H1 (cell line): Measurements from ENCODE around the gene EGF. TPM values are rescaled to one million over a fixed set of nuclear protein-coding genes. Genes with fewer than 3 reads are reported as not detected.

ENCODE experiments used
- CTCF ChIA-PET: fragments of 300-600 bp; sonication (Branson Sonifier 250); formaldehyde crosslinking; loops from one replicate; lab custom pipeline; 2021; ENCODE audit not compliant: partially characterized antibody; lab: Charles Lee
- POLR2A ChIA-PET: fragments of 300-600 bp; sonication (Branson Sonifier 250); formaldehyde crosslinking; loops from one replicate; lab custom pipeline; 2021; ENCODE audit warnings: inconsistent platforms; ENCODE audit not compliant: partially characterized antibody; lab: Charles Lee
- DNase-seq, 2 experiments: peaks; one replicate each; pipeline versions ENCODE4 v3.0.0 to v3.0.0-alpha.2; 2010 to 2022; ENCODE audit warnings: low spot score in 2 of 2, low read depth in 1 of 2, mixed read lengths in 1 of 2
- FAIRE-seq: peaks from 2 replicates; lab custom pipeline; 2011; peaks lifted over from hg19 to GRCh38; lab: Jason Lieb, UNC
- H2AFZ ChIP-seq: 2 replicates; pipeline ENCODE4 v1.8.1; 2012; ENCODE audit warnings: low read length, inconsistent platforms
- H2AK5ac ChIP-seq: 2 replicates; pipeline ENCODE4 v1.6.1; 2013; ENCODE audit warnings: low read depth, low read length
- H2BK120ac ChIP-seq: replicated peaks from 2 replicates; pipeline ENCODE3; 2013; ENCODE audit warnings: low read depth, low read length, inconsistent platforms
- H2BK12ac ChIP-seq: 2 replicates; pipeline ENCODE4 v1.6.1; 2013; ENCODE audit warnings: low read depth, low read length
- H2BK15ac ChIP-seq: 2 replicates; pipeline ENCODE4 v1.6.1; 2013; ENCODE audit warnings: low read length
- H2BK20ac ChIP-seq: 2 replicates; pipeline ENCODE4 v1.6.1; 2013; ENCODE audit warnings: low read length
- H2BK5ac ChIP-seq: 2 replicates; pipeline ENCODE4 v1.6.1; 2013; ENCODE audit warnings: low read depth, low read length
- H3K14ac ChIP-seq: 2 replicates; pipeline ENCODE4 v1.6.1; 2013; ENCODE audit warnings: inconsistent platforms; ENCODE audit not compliant: insufficient read length
- H3K18ac ChIP-seq: 2 replicates; pipeline ENCODE4 v1.6.1; 2013; ENCODE audit warnings: low read length; ENCODE audit errors: extremely low read depth
- H3K23ac ChIP-seq: 2 replicates; pipeline ENCODE4 v1.6.1; 2013; ENCODE audit warnings: inconsistent platforms; ENCODE audit not compliant: insufficient read length
- H3K23me2 ChIP-seq: 2 replicates; pipeline ENCODE4 v1.6.1; 2013; ENCODE audit warnings: low read depth, low read length
- H3K27ac ChIP-seq: 2 replicates; pipeline ENCODE4 v1.6.1; 2011; ENCODE audit warnings: low read depth, low read length, inconsistent platforms
- H3K27me3 ChIP-seq, 4 experiments: replicated peaks in 1 of 4; 1 replicate in 1 of 4; 2 replicates in 3 of 4; pipeline versions ENCODE4 v1.6.1 to v1.8.1; 2011 to 2013; ENCODE audit warnings: low read length in 3 of 4, mild to moderate bottlenecking in 3 of 4, inconsistent platforms in 2 of 4, mixed read lengths in 2 of 4, moderate library complexity in 1 of 4; ENCODE audit not compliant: control insufficient read depth in 3 of 4, insufficient read depth in 3 of 4; ENCODE audit errors: extremely low read depth in 1 of 4
- H3K36me3 ChIP-seq, 4 experiments: 2 replicates each; pipeline versions ENCODE4 v1.6.1 to v1.8.1; 2011 to 2013; ENCODE audit warnings: mild to moderate bottlenecking in 4 of 4, low read length in 3 of 4, moderate library complexity in 2 of 4, control low read depth in 1 of 4, inconsistent platforms in 1 of 4; ENCODE audit not compliant: insufficient read depth in 4 of 4, control insufficient read depth in 2 of 4
- H3K4ac ChIP-seq: replicated peaks from 2 replicates; pipeline ENCODE3; 2013; ENCODE audit warnings: low read length, low read depth, mixed read lengths, inconsistent platforms; ENCODE audit not compliant: insufficient read length
- H3K4me1 ChIP-seq, 4 experiments: replicated peaks in 1 of 4; 1 replicate in 1 of 4; 2 replicates in 3 of 4; pipeline versions ENCODE4 v1.6.1 to v1.8.1; 2011 to 2013; ENCODE audit warnings: low read length in 3 of 4, inconsistent platforms in 2 of 4, mixed read lengths in 1 of 4; ENCODE audit not compliant: insufficient read depth in 4 of 4, control insufficient read depth in 3 of 4
- H3K4me2 ChIP-seq, 2 experiments: 2 replicates each; pipeline versions ENCODE4 v1.6.1 to v1.8.1; 2011 to 2013; ENCODE audit warnings: low read depth in 2 of 2, low read length in 2 of 2, control low read depth in 1 of 2, inconsistent platforms in 1 of 2, mild to moderate bottlenecking in 1 of 2; ENCODE audit not compliant: insufficient read depth in 1 of 2
- H3K4me3 ChIP-seq, 4 experiments: fragments of 200-600, 300-600 bp in 1 of 4; sonication (generic), shearing (Covaris generic), sonication (Bioruptor Twin) in 1 of 4; 2 replicates each; pipeline versions ENCODE4 v1.5.1 to v1.8.1; 2011 to 2016; ENCODE audit warnings: low read length in 4 of 4, low read depth in 3 of 4, control low read depth in 2 of 4, inconsistent platforms in 2 of 4, mild to moderate bottlenecking in 2 of 4, mixed read lengths in 1 of 4, moderate library complexity in 1 of 4; ENCODE audit not compliant: insufficient read depth in 2 of 4; ENCODE audit errors: extremely low read depth in 1 of 4
- H3K56ac ChIP-seq: replicated peaks from 2 replicates; pipeline ENCODE3; 2013; ENCODE audit warnings: low read depth, mild to moderate bottlenecking, mixed read lengths, low read length, inconsistent platforms; ENCODE audit not compliant: insufficient read length
- H3K79me1 ChIP-seq: 2 replicates; pipeline ENCODE4 v1.6.1; 2013; ENCODE audit warnings: low read depth, low read length, control low read depth
- H3K79me2 ChIP-seq, 2 experiments: 2 replicates each; pipeline versions ENCODE4 v1.6.1 to v1.8.1; 2012 to 2013; ENCODE audit warnings: low read length in 2 of 2, mild to moderate bottlenecking in 2 of 2, inconsistent platforms in 1 of 2; ENCODE audit not compliant: insufficient read depth in 2 of 2, control insufficient read depth in 1 of 2
- H3K9ac ChIP-seq, 4 experiments: replicated peaks in 1 of 4; 1 replicate in 1 of 4; 2 replicates in 3 of 4; pipeline versions ENCODE4 v1.6.1 to v1.8.1; 2011 to 2013; ENCODE audit warnings: low read depth in 3 of 4, low read length in 3 of 4, control low read depth in 2 of 4, mild to moderate bottlenecking in 2 of 4, moderate library complexity in 2 of 4, inconsistent platforms in 1 of 4; ENCODE audit errors: extremely low read depth in 1 of 4
- H3K9me3 ChIP-seq, 2 experiments: 2 replicates each; pipeline versions ENCODE4 v1.6.1 to v1.8.1; 2012 to 2013; ENCODE audit warnings: mild to moderate bottlenecking in 2 of 2, moderate library complexity in 2 of 2, control low read depth in 1 of 2, inconsistent platforms in 1 of 2, low read depth in 1 of 2, low read length in 1 of 2, mixed read lengths in 1 of 2; ENCODE audit not compliant: insufficient read depth in 2 of 2
- H4K20me1 ChIP-seq, 2 experiments: replicated peaks in 1 of 2; 2 replicates each; pipeline versions ENCODE3 to v1.8.1; 2011 to 2013; ENCODE audit warnings: inconsistent platforms in 2 of 2, low read length in 2 of 2, mild to moderate bottlenecking in 1 of 2; ENCODE audit not compliant: insufficient read depth in 2 of 2, control insufficient read depth in 1 of 2
- H4K5ac ChIP-seq: 2 replicates; pipeline ENCODE4 v1.6.1; 2013; ENCODE audit warnings: low read length, low read depth, mixed read lengths, inconsistent platforms; ENCODE audit not compliant: insufficient read length
- H4K8ac ChIP-seq: 2 replicates; pipeline ENCODE4 v1.8.0; 2013; ENCODE audit warnings: mild to moderate bottlenecking, moderate library complexity, low read length, inconsistent platforms; ENCODE audit not compliant: insufficient read depth; ENCODE audit errors: extremely low read depth
- H4K91ac ChIP-seq: replicated peaks from 2 replicates; pipeline ENCODE3; 2013; ENCODE audit warnings: low read length, mixed read lengths, inconsistent platforms; ENCODE audit not compliant: insufficient read length
- CHD1 ChIP-seq: IDR thresholded peaks from 2 replicates; pipeline ENCODE4 v1.6.1; 2012; ENCODE audit warnings: low read depth, low read length, improper control_type of control experiment
- CREB1 ChIP-seq: IDR thresholded peaks from 2 replicates; pipeline ENCODE4 v1.6.1; 2012; ENCODE audit warnings: inconsistent platforms
- EP300 ChIP-seq, 2 experiments: IDR thresholded peaks; 1 replicate in 1 of 2; 2 replicates in 1 of 2; pipeline ENCODE4 v1.6.1; 2011 to 2012; ENCODE audit warnings: low read depth in 2 of 2, low read length in 2 of 2, mild to moderate bottlenecking in 2 of 2, borderline replicate concordance in 1 of 2, inconsistent platforms in 1 of 2, moderate library complexity in 1 of 2
- EZH2 ChIP-seq: fragments of 200-600 bp; sonication (generic); IDR thresholded peaks from 2 replicates; pipeline ENCODE4 v1.7.1; 2012; ENCODE audit warnings: low read depth, mild to moderate bottlenecking, moderate library complexity, low read length, inconsistent platforms; ENCODE audit not compliant: severe bottlenecking
- JUN ChIP-seq: IDR thresholded peaks from 2 replicates; pipeline ENCODE4 v1.6.1; 2011; ENCODE audit warnings: low read depth, mild to moderate bottlenecking, improper control_type of control experiment, low read length
- KDM1A ChIP-seq: fragments of 200-600, 300-600 bp; sonication (generic); IDR thresholded peaks from 2 replicates; pipeline ENCODE4 v1.7.1; 2016; ENCODE audit warnings: mild to moderate bottlenecking, low read length, borderline replicate concordance
- RFX5 ChIP-seq: IDR thresholded peaks from 2 replicates; pipeline ENCODE4 v1.6.1; 2011; ENCODE audit warnings: low read depth, low read length, improper control_type of control experiment, borderline replicate concordance
- SP1 ChIP-seq: IDR thresholded peaks from 2 replicates; pipeline ENCODE4 v1.6.1; 2011; ENCODE audit warnings: low read depth, low read length
- SP4 ChIP-seq: IDR thresholded peaks from 2 replicates; pipeline ENCODE4 v1.6.1; 2012; ENCODE audit warnings: low read length, inconsistent platforms
- TAF7 ChIP-seq: optimal IDR thresholded peaks from 2 replicates; pipeline ENCODE3; 2011; ENCODE audit warnings: low read depth, mild to moderate bottlenecking, inconsistent platforms, low read length, moderate library complexity, borderline replicate concordance
- YY1 ChIP-seq: IDR thresholded peaks from 2 replicates; pipeline ENCODE4 v1.6.1; 2011; ENCODE audit warnings: low read depth, mild to moderate bottlenecking, low read length
- ZNF274 ChIP-seq: IDR thresholded peaks from 2 replicates; pipeline ENCODE4 v1.7.0; 2012; ENCODE audit warnings: low read length, borderline replicate concordance; ENCODE audit errors: extremely low read depth
- WGBS, 2 experiments: shearing (Covaris generic) in 1 of 2; methylation state at CpG; one replicate each; pipeline versions ENCODE4 v1.1.6 to v1.1.7; 2013 to 2015; ENCODE audit warnings: low lambda C conversion rate in 2 of 2, mixed read lengths in 2 of 2, inconsistent platforms in 1 of 2, low coverage in 1 of 2, missing lambda C conversion rate in 1 of 2; ENCODE audit not compliant: insufficient replicate concordance in 2 of 2, insufficient coverage in 1 of 2, insufficient read length in 1 of 2; ENCODE audit errors: extremely low coverage in 1 of 2, missing lambda C conversion rate in 1 of 2; 5-methylcytosine and 5-hydroxymethylcytosine counted together
- polyA plus RNA-seq, 7 experiments: library from polyadenylated mRNA; depleted of rRNA in 3 of 7; stranded (reverse) in 5 of 7; unstranded in 2 of 7; fragments of >200 nt in 5 of 7; fragments of 200-250 nt in 2 of 7; gene quantifications; 1 replicate in 5 of 7; 2 replicates in 1 of 7; 4 replicates in 1 of 7; pipeline versions ENCODE4 v1.2.1 to v1.2.3, GENCODE V29; 2011 to 2013; ENCODE audit warnings: missing spikeins in 2 of 7, mixed read lengths in 2 of 7
- total RNA-seq: library from RNA; stranded (reverse); fragmentation: NEBNext Ultra II Directional; extraction: Animal tissue kit (Norgen Biotek cat#: 25700); gene quantifications from 2 replicates; pipeline ENCODE4 v1.2.1, GENCODE V29; 2021

EGF gene
- total and polyA plus RNA-seq, 2 of the 8 experiments (the other 6 are each of a cell fraction or from before 2014, with no cell fraction given), result 1.5 to 2.6 TPM

GRCh38 chr4:110012917-110013316, 100.2 kb downstream of the EGF start:
- no peak overlapping the region for H3K14ac ChIP-seq
- no peak overlapping the region for H3K56ac ChIP-seq

More at GRCh38 chr4:110012917-110013316, 100.2 kb downstream of the EGF start:
- ChIA-PET POLR2A (no interaction called here), CTCF (interaction anchor here (0.6 to 2.1 kb wide), 4 partner anchors 16 to 957 kb away, joined by 3 to 7 read pairs (median 3); no protein-coding TSS in a partner anchor)
- no peak overlapping the region for H4K91ac ChIP-seq
- no peak overlapping the region for H3K18ac ChIP-seq
- H3K27me3 ChIP-seq, result no peaks in the 10 kb centered on the region
- no peak overlapping the region for H3K4me3 ChIP-seq
- H2BK5ac ChIP-seq, result no peak overlapping the region
- H2BK15ac ChIP-seq, result no peak overlapping the region
- 0 out of 7 replicates have a peak, but pooled peaks cover 0 to 2% (median 0%) of the 10 kb centered on the region in 4 experiments for H3K4me1 ChIP-seq
- no peaks in the 10 kb centered on the region for H4K20me1 ChIP-seq
- no peaks in the 10 kb centered on the region for H3K36me3 ChIP-seq
- H4K8ac ChIP-seq, result no peak overlapping the region
- no peak overlapping the region for H3K4me2 ChIP-seq
- no peak overlapping the region for H3K9ac ChIP-seq
- no peaks in the 10 kb centered on the region for H3K23me2 ChIP-seq
- H2BK120ac ChIP-seq, result no peak overlapping the region
- no peak overlapping the region for H3K27ac ChIP-seq
- no peaks in the 10 kb centered on the region for H3K79me2 ChIP-seq
- no peak overlapping the region for H2AK5ac ChIP-seq
- no peak overlapping the region for H2BK20ac ChIP-seq
- no peak overlapping the region for H3K23ac ChIP-seq
- no peak overlapping the region for H2AFZ ChIP-seq
- no peaks in the 10 kb centered on the region for H3K9me3 ChIP-seq
- WGBS, 2 experiments, result 78% methylated on average over 1 of the region's 1 CpG; no CpG with 5 or more reads in 1 of the 2 experiments
- no peak overlapping the region for H4K5ac ChIP-seq
- DNase-seq (no peak), FAIRE-seq (no peak)
- H3K4ac ChIP-seq, result no peak overlapping the region
- H3K79me1 ChIP-seq, result no peaks in the 10 kb centered on the region
- no peak overlapping the region for H2BK12ac ChIP-seq
- no peak for TF ChIP-seq SP4
- TF ChIP-seq SP1, result no peak
- TF ChIP-seq JUN, result no peak
- TF ChIP-seq CHD1, result no peak
- no peak for TF ChIP-seq CREB1
- no peak for TF ChIP-seq RFX5
- no peak for TF ChIP-seq EP300 (IDR thresholded peaks at IDR 0.05; ENCODE audit: borderline replicate concordance in 1 of 2, low read depth in 2 of 2, low read length in 2 of 2)
- no peak for TF ChIP-seq EZH2
- no peak for TF ChIP-seq YY1
- no peak for TF ChIP-seq TAF7
- no peak for TF ChIP-seq ZNF274
- TF ChIP-seq KDM1A, result no peak
